Mesothelial cell of epicardium (in vitro differentiated cells): Measurements from ENCODE around the gene CACNA1C. TPM values are rescaled to one million over a fixed set of nuclear protein-coding genes. Genes with fewer than 3 reads are reported as not detected.

Experiments
- DNase-seq, 2 experiments: peaks; one replicate each; pipeline ENCODE4 v3.0.0; 2021; ENCODE audit warnings: low spot score in 2 of 2; ENCODE audit not compliant: unreplicated experiment in 2 of 2
- H3K27ac Mint-ChIP-seq: 2 replicates; pipeline ENCODE4 v1.8.0; 2021; ENCODE audit warnings: mixed read lengths
- H3K27me3 Mint-ChIP-seq: 2 replicates; pipeline ENCODE4 v1.8.0; 2021; ENCODE audit warnings: low read depth, mixed read lengths
- H3K36me3 Mint-ChIP-seq: 2 replicates; pipeline ENCODE4 v1.8.0; 2021; ENCODE audit warnings: mixed read lengths
- H3K4me1 Mint-ChIP-seq: 2 replicates; pipeline ENCODE4 v1.8.0; 2021; ENCODE audit warnings: mixed read lengths
- H3K4me3 Mint-ChIP-seq: 2 replicates; pipeline ENCODE4 v1.8.0; 2021; ENCODE audit warnings: mild to moderate bottlenecking, moderate library complexity, mixed read lengths
- H3K9me3 Mint-ChIP-seq: 2 replicates; pipeline ENCODE4 v1.8.0; 2021; ENCODE audit warnings: mixed read lengths
- total RNA-seq: library from RNA; stranded (reverse); gene quantifications from 3 replicates; pipeline ENCODE4 v1.2.1, GENCODE V29; 2021
- TF ChIP-seq, protein P1 (sequence below): fragments of 200-600 bp; sonication (generic); IDR thresholded peaks from one replicate; pipeline ENCODE4 v1.5.0; 2021; ENCODE audit warnings: antibody characterized with exemption; ENCODE audit not compliant: unreplicated experiment

The CACNA1C gene
- total RNA-seq, 1 donor from 2014 or later, result 33.6 TPM

DNA sequence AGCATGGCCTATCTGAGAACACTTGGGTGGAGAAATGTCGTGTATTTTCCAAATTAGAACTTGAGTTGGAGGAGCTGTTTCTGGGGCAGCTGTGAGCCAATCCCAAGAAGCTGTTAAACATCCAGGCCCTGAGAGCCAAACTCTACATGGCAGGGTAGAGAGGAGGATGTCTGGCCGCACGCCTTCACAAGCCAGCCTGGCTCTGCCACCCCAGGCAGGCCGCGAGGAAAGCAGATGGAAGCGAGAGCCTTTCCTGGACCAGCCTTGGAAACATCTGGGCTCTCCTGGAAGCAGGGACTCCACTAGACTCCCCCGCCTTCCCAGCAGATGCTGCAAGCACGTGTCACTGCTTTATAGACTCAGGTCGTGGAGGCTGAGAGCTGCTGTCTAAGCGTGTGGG is 429.2 kb downstream of the CACNA1C start:
- Mint-ChIP-seq H3K27me3 (no peaks in the 10 kb centered on the region), H3K27ac (no peak overlapping the region), H3K4me1 (no peaks in the 10 kb centered on the region), H3K4me3 (no peak overlapping the region), H3K36me3 (peaks cover 4% of the 10 kb centered on the region), H3K9me3 (peaks cover 3% of the 10 kb centered on the region)
- DNase-seq, result no peak
- TF ChIP-seq, protein P1, sequence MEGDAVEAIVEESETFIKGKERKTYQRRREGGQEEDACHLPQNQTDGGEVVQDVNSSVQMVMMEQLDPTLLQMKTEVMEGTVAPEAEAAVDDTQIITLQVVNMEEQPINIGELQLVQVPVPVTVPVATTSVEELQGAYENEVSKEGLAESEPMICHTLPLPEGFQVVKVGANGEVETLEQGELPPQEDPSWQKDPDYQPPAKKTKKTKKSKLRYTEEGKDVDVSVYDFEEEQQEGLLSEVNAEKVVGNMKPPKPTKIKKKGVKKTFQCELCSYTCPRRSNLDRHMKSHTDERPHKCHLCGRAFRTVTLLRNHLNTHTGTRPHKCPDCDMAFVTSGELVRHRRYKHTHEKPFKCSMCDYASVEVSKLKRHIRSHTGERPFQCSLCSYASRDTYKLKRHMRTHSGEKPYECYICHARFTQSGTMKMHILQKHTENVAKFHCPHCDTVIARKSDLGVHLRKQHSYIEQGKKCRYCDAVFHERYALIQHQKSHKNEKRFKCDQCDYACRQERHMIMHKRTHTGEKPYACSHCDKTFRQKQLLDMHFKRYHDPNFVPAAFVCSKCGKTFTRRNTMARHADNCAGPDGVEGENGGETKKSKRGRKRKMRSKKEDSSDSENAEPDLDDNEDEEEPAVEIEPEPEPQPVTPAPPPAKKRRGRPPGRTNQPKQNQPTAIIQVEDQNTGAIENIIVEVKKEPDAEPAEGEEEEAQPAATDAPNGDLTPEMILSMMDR, result no peak

DNA sequence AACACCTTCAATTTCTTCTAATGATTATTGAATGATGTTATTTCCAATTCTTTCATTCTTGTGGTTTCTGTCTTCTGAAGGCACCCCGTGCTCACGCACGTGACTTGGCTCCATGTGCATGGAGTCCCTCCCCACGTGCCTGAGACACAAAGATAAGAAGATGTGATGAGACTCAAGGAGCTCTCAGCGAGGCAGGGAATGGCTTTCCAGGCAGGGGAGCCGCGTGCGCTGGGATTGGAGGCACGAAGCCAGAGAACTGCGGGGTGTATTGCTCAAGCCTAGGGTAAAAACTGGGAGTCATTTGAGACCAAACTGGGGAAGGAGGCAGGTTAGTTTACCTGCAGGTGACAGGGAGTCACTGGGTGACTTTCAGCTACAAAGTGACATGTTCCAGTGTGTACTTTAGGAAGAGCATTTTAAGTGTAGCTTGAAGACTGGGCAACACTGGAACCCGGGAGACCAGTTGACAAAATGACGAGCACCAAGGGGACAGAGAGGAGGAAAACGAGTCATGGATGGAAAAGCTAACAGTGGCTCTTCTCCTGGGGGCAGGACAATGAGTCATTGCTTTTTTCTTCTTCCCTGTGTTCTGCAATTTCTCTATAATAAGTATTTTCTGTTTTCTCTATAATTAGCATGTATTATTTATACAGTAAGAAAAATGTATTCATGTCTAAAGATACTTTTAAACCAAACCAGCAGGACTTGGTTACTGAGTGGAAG is 430.3 kb downstream of the CACNA1C start:
- Mint-ChIP-seq H3K27ac (no peak overlapping the region), H3K27me3 (no peaks in the 10 kb centered on the region), H3K4me1 (no peaks in the 10 kb centered on the region), H3K4me3 (no peak overlapping the region), H3K36me3 (peaks cover 4% of the 10 kb centered on the region), H3K9me3 (peaks cover 3% of the 10 kb centered on the region)
- no peak for DNase-seq
- TF ChIP-seq, protein P1, result no peak

DNA sequence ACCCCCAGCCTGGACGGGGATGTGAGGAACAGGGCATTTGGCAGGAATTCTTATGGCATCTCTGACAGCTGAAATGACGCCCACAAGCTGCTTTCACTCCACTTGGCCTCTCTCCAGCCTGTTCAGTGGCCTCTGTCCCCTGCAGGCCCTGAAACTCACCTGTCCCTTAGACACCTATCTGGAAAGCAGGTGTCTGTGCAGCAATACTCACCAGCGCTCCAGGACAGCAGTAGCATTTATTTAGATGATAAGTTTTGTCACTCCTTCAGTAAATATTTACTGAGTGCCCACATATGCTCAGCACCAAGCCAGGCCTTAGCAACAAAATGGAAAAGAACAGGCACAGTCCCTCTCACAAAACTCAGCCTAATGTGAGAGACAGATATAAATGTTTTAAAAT is 430.9 kb downstream of the CACNA1C start:
- Mint-ChIP-seq H3K36me3 (peaks cover 4% of the 10 kb centered on the region), H3K27me3 (no peaks in the 10 kb centered on the region), H3K9me3 (peaks cover 3% of the 10 kb centered on the region), H3K4me1 (no peaks in the 10 kb centered on the region), H3K4me3 (no peak overlapping the region), H3K27ac (no peak overlapping the region)
- DNase-seq, result no peak
- TF ChIP-seq, protein P1, result no peak

DNA sequence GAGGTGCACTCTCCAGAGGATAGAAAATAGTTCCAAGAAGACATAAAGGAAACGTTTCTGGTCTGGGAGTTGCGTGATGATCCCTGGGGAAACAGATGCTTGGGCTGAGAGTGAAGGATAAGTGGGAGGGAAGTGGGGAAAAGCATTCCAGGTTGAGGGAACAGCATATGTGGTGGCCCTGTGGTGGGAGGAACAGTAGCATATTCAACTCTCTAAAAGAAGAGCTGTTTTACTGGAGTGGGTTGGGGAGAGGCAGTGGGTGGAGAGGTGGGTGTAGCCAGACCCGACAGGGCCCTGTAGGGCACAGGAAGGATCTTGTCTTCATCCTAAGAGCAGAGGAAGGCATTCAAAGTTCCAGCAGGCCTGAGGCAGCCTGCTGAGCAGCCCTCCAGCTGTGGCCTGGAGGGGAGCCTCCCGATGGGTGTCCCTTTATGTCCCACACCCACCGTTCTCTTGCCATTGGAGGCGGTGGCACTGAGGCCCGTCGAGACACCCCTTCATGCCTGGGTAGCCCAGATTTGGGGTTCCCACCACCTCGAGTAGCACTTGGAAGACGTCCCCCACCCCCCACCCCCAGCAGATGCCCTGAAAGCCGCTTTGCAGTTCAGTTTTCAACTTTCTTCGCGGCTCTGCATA is 431.5 kb downstream of the CACNA1C start:
- TF ChIP-seq, protein P1, result no peak
- Mint-ChIP-seq H3K9me3 (peaks cover 3% of the 10 kb centered on the region), H3K27me3 (no peaks in the 10 kb centered on the region), H3K4me3 (no peak overlapping the region), H3K27ac (no peak overlapping the region), H3K4me1 (no peaks in the 10 kb centered on the region), H3K36me3 (peaks cover 4% of the 10 kb centered on the region)
- DNase-seq, result no peak

DNA sequence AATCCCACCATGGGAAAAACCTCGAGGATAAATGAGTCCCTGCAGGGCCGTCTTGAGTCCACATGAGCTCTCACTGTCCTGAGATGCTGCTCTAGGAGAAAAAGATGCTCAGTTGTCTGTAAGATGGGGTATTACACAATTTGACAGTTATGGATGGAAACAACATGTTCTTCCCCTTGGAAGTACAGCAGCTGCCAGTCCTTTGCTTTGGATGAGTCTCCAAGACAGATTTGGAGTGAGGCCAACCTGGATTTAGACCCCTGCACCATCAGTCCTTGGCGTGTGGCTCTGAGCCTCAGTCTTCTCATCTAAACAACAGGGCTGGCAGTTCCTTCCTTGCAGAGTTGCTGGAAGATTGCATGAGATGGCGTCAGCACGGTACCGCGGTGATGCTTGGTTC is 432.9 kb downstream of the CACNA1C start:
- H3K9me3 Mint-ChIP-seq, result no peaks in the 10 kb centered on the region
- no peak overlapping the region for H3K27ac Mint-ChIP-seq
- no peak for DNase-seq
- peaks cover 4% of the 10 kb centered on the region for H3K36me3 Mint-ChIP-seq
- H3K27me3 Mint-ChIP-seq, result no peaks in the 10 kb centered on the region
- no peak overlapping the region for H3K4me3 Mint-ChIP-seq
- TF ChIP-seq, protein P1, result no peak
- H3K4me1 Mint-ChIP-seq, result no peaks in the 10 kb centered on the region
